ENCODE results near the gene SIPA1L2.

DNA sequence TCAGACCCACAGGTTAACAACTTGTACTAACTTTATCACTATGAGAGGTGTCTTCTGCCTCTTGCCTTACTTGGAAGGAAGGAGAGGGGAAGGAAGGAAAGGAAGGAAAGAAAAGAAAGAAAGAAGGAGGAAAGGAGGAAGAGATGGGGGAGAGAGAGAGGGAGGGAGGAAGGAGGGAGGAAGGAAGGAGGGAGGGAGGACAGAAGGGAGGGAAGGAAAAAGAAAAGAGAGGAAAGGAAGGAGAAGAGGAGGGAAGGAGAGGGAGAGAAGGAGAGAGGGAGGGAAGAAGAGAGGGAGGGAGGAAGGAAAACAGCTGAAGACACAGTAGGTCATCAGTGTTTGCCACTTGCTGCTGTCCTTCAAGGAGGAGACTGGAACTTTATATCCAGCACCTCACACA is 5.3 kb upstream of the SIPA1L2 start:
- no peak for TF ChIP-seq POLR2A (IDR thresholded peaks at IDR 0.05)
- TF ChIP-seq POLR2AphosphoS5 (IDR thresholded peaks at IDR 0.05; ENCODE audit: insufficient read depth in 1 of 2, low read depth in 1 of 2): no peak
- TF ChIP-seq, protein P1, sequence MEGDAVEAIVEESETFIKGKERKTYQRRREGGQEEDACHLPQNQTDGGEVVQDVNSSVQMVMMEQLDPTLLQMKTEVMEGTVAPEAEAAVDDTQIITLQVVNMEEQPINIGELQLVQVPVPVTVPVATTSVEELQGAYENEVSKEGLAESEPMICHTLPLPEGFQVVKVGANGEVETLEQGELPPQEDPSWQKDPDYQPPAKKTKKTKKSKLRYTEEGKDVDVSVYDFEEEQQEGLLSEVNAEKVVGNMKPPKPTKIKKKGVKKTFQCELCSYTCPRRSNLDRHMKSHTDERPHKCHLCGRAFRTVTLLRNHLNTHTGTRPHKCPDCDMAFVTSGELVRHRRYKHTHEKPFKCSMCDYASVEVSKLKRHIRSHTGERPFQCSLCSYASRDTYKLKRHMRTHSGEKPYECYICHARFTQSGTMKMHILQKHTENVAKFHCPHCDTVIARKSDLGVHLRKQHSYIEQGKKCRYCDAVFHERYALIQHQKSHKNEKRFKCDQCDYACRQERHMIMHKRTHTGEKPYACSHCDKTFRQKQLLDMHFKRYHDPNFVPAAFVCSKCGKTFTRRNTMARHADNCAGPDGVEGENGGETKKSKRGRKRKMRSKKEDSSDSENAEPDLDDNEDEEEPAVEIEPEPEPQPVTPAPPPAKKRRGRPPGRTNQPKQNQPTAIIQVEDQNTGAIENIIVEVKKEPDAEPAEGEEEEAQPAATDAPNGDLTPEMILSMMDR (IDR thresholded peaks at IDR 0.05): no peak

Data from vagina (tissue), 2 donors.